HG03108 (cell line): ENCODE data around the gene ANKRD39.
"Not testable (repeated sequence)": the region's sequence is repeated elsewhere in the genome, so short reads cannot be mapped to it uniquely, and the experiment has no call there.

Experiments
- ATAC-seq: cut with Tn5 transposase; IDR thresholded peaks from one replicate; pipeline ENCODE4 v1.9.1; 2021; ENCODE audit warnings: moderate library complexity; ENCODE audit not compliant: unreplicated experiment

Gene ANKRD39

DNA sequence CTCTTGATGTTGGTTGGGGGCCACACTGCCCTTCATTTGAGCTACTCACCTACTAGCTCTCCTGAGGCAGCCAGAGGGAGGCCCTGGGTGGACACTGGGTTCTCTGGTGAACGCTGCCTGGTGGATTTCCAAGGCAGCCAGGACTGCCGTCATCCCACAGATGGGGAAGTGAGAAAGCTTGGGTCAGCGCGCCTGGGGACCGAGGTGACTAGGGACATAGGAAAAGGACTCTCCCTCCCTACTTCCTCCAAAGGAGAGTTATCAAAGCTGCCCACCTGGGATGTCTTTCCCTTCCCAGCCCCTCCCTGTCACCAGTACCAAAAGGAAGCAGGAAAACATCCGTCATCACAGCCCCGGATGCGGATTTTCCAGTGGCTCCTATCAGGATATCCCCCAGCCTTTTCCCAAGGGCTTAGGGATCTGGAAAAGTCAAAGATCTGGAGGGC, 15.9 kb upstream of the ANKRD39 start:
- ATAC-seq: no peak

DNA sequence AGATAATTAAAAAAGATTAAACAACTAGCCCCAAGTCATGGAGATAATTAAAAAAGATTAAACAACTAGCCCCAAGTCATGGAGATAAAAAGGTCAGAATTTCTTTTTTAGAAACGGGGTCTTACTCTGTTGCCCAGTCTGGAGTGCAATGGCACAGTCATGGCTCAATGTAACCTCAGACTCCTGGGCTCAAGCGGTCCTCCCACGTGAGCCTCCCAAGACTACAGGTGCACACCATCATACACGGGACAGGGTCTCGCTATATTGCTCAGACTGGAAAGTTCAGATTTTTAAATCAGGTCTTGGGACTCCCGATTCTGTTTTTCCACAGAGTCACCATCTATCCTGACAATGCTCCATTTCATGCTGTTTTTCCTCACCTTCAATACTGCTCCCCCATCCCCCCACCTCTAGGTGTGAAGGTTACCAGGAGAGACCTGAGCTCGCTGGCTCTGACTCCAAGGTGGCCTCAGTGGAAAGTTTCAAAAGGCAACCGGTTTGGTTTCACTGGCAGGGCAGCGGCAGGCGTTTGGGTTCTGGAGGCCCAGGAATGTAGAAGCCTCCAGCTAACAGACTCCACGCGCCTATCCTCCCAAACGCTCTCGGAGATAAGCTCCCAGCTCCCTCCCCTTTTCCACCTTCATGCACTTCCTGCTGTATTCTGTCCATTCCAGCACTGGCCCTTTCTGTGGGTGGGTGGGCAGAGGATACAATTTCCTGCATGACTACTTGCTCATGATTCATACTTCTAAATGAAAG, 15.0 kb upstream of the ANKRD39 start:
- no peak for ATAC-seq

DNA sequence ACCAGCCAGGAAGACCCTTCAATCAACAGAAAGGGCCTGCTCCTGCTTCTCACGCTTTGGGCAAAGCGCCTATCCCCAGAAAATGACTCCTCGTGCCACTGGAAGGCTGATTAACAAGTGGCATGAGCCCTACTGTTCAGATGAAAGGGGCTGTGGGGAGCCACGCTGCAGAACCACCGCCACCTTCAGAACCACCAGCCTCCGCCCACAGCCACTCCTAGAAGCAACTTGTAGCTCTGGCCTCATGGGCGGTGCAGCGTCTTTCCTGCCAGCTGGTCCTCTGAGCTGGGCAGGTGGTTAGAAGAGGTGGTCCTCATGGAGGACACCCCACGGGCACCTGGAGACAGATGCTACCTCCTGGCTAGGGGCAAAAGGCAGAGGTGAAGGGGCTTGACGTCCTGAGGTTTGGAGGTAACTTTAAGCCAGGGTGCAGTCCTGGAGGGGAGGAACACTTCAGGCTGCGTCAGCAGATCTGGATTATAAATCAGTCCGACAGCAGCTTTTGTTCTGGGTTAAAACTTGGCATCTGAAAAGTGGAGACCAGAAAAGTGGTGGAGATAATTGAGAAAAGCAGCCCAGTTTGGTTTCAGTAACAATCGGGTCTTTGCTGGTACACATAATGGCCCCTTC, 12.9 kb upstream of the ANKRD39 start:
- no peak for ATAC-seq

DNA sequence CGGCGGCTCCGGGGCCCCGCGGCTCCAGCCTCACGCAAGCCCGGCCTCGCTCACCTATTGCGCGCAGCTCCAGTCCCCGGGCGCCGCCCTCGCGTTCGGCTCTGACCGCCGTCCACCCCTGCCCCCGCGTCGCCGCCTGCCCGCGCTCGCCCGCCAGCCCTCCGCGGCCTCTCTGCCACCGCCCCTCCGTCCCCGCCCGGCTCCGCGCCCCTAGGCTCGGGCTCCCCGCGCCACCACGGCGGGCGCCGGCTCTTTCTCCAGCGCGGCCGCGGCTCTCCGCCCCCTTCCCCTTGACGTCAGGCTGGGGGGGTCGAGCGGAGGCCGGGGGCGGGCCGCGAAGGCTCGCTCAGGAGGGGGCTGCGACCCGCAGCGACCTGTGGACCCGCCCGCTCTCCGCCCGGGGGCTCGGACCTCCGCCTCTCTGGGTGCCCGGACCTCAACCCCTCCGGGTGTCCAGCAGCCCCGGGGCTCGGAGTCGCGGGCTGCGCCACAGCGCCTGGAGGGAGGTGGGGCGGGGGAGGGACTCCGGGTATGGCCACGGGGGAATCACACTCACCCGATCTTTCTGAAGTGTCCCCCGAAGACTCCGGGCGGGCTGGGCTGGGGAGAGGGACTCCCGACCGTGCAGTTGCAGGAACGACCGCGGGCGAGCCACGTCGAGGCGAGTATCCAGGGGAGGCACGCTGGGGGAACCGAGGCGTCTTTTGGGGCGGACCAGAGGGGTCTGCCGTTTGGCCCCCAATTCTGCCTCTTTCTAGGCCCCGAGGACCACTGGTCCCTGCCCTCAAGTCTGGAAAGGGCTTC, 12.2 kb upstream of the ANKRD39 start, which contains the start of gene SEMA4C:
SEMA4C (minus strand) TSS at position 259 of the 804 bp plus-strand sequence. CDS start 2,194 bp downstream, outside the sequence.
- no peak for ATAC-seq

DNA sequence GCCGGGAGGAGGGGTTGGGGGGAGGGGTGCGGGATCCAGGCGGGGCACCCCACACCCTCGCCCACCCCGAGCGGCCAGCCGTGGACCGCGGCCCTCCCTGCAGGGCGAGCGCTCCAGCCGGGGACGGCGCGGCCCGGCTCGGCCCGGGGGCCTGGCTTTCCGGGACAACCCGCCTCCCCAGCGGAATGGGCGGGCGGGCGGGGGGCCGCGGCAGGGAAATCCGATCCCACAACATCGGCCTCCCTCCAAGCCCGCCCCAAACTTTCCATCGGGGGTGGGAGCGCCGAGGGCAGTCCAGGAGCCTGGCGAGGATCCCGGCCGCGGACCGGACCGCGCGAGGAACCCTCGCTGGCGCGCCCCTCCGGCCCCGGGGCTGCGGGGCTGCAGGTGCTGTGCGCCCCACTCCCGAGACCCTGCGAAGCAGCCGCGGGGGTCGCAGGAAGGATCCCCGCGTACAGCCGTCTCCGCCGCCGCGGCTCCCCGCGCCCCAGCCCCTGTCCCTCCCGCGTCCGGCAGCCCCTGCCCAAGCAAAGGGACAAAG, 11.5 kb upstream of the ANKRD39 start:
- no peak for ATAC-seq

DNA sequence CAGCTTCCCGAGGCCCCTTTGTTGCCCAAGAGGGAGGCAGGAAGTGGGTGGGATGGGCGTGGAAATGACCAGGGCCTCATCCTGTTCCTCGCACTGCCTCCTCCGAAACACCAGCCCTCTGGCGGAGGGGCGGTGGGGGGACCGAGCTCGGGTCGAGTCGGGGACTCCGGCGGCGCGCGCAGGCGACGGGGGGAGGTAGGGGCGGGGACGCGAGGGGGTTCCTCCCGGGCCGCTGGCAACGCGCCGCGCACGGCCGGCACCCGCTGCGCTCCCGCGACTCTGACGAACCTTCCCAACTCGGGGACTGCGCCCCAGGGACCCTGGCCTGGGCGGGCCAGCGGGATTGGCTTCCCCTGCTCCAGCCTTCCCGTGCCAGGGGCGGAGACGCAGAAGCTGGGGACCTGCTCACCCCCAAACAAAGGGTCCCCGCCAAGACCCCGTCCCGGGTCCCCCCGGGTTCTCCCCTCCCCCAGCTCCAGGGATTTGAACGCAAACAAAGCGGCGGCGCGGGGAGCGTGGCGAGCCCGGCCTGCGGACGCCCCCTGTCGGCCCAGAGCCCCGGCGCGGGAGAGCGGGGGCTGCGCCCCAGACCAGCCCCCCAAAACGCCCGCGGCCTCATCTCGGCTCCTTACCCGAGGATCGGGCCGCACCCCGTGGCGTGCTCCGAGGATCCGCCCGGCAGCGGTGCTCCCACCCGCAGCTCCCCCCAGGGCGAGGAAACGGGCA, 10.9 kb upstream of the ANKRD39 start:
- no peak for ATAC-seq

DNA sequence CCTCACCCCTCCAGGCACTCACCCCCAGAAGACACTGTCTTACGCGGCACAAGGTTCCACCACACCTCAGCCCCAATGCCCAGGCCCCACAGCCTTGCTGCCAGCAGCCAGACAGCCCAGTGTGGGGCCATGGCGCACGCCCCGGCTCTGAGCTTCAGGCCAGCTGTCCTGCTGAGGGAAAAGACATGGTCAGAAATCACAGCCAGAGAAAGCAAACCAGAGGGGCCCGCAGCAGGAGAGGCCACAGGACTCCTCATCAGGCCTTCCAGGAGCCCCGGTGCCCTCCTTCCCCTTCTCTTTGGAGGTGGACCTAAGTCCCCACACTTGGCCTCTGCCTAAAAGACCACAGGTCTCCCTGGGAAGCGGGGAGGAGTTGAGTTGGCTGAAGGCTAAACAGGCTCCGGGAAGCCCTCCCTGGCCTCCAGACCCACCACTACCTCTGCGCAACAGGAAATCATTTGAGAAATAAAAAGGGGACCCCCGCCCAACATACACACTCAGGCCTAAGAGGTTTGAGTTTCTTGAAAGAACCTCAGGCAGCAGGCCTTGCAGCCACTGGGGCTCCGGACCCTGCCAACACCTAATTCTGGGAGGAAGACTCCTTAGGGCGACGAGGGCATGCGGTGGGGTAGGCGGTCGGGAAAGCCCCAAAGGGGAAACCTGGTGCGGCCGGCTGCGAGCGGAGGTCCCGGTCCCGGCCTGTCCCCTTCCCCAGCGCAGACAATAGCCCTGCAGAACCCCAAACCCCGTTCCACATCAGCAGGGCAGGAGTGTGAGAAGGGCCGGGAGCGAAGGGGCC, 10.1 kb upstream of the ANKRD39 start:
- ATAC-seq: no peak

DNA sequence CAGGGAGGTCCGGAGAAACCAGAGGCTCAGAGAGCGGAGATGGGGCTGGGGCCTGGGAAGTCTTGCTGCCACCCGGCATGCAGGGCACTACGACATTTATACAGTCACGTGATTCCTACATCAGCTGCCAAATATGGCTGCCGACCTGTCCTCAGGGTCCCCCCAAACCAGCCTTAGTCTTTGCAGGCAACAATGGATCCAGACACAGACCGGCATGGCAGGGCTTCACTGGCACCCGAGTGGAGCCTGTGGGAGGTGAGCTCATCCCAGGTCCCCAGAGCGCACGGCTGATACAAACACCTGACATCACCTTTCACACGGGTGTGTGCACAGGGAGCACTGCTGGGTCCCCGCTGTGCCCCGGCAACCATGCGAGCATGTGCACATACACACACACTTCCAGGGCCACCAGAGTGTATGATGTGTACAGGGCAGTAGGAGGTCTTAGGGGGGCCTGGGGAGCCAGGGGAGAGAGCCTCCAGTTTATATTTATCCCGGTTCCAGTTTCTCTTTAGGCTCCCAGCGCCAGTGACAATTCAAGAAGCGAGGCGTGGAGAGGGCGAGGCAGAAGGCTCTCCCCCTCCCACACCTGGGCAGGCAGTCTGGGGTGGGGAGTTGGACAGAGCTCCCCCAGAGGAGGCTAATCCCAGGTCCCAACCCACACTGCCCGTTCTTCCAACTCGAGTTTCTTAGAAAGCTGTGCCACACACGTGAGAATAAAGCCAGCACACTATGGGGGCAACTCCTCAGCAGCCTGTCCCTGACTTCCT, 9.4 kb upstream of the ANKRD39 start:
- no peak for ATAC-seq

DNA sequence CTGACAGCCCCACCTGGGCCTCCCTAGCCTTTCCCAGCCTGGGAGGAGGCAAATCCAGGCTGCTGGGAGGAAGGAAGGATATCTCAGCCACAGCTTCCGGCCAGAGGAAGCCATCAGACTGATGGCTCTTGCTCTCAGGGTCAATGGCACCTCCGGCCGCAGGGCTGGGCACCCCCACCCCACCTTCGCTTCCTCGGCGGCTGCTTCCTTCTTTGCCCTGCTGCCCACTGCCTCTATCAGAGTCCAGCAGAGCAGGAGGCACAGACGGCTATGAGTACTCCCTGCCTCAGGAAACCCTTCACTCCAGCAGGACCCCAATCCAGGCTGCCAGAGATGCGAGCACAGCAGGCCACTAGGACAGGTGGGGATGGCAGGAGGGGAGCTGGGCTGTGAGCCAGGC, 8.8 kb upstream of the ANKRD39 start:
- ATAC-seq: no peak

DNA sequence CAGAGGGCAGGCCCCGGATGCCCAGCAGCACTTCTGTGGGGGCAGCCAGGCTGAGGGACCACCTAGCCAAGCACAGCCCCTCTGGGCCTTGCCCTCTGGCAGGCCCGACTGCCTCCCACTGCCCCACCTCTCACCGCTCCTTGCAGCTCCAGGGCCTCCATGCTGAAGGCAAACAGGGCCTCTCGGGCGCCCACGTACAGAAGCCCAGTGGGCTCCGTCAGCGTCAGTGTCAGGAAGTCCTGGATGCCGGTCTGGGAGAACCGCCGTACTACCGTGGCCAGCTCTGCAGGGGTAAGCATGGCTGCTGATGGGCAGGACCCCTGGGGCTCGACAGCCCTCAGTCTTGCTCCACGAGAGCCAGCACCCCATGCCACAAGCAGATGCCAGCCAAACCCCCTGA, 8.3 kb upstream of the ANKRD39 start:
- no peak for ATAC-seq

DNA sequence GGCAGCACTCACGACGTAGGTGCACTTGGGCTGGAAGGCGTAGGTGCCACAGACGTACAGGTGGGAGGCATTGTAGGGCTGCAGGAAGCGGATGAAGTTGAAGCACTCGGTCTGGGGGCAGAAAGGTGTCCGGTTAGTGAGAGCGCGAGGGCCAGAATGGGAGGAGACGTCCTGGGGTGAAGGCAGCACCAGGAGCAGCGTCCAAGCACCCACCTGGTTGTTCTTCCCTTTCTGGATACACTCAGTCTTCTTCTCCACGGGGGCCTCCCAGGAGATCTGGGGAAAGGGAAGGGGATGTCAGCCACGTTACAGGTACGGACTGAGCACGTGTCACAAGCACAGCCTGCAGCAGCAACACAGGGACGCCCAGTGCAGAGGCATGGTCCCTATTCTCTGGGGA, 7.8 kb upstream of the ANKRD39 start:
- no peak for ATAC-seq

DNA sequence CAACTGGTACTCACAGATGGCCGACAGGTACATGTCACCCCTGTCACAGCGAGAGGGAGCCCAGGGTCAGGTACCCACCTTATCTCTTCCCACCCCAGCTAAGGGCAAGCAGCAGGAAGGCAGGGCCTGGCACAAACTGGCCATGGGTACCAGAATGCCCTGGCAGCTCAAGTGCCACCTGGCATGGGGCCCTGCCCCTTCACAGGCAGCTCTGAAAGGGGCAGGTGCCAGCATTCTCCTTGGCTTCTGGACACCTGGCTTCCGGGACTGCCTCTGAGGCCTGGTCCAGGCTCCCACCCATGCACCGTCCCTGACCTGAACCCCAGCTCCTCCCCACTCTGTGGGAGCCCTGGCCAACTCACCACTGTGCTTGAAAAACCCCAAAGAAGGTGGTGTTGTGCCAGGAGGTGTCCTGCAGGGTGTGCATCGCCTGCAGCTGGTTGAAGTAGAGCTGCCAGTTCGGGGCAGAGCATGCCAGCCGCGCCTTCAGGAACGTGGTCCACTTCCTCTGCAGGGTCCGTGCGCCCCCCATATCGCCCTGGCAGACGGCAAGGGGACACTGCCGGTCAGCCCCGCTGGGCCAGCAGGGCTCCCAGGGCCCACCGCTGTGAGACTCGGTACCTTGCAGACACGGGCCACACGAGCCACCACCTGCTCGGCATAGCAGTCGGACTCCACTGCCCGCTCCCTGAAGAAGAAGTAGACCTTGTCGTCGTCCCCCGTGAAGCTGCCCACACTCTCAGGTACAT, 6.7 kb upstream of the ANKRD39 start:
- no peak for ATAC-seq

DNA sequence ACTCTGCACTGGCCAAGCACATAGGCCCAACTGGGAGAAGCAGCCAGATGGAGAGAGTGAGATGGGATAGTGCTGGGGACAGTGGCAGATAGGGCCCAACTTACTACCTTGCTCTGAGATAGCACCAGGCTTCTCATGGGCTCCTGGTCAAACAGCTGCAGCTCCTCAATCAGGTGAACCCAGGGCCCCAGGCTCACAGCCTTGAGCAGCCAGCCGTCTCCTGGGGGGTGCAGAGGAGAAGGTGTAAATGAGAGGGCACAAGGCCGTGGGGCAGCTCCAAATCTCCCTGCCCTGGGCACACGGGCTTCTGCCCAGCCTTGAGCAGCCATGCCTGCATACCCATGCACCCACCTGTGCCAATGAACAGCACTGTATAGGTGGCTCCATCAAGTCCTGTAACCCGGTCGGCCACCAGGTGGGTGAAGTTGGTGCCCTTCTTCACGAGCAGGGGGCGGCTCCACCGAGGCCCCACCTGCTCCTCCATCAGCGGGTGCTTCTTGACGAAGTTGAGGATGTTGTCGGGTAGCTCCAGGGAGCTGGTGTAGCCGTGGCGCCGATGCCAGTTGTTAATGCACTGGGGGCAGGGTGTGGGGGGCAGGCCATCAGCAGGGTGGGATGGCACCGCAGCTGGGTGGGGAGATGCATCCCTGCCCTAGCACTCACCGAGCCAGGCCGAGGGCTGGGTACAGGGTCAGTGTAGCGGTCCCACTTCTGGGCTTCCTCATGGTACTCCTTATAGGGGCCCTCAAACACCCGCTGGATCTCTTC, 5.9 kb upstream of the ANKRD39 start:
- ATAC-seq: no peak

DNA sequence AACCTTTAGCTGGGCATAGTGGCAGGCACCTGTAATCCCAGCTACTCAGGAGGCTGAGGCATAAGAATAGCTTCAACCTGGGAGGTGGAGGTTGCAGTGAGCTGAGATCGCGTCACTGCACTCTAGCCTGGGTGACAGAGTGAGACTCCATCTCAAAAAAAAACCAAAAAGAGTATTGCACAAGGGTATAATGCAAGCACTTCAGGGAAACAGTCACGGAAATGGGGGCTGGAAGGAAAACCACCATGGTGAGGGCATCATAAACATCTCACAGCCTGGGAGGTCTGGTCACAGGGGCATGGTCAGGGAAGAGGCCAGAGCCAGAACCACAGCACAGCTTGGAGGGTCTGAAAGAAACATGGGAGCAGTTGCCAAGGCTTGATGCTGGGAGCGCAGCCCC, 5.2 kb upstream of the ANKRD39 start:
- not testable (repeated sequence) for ATAC-seq

DNA sequence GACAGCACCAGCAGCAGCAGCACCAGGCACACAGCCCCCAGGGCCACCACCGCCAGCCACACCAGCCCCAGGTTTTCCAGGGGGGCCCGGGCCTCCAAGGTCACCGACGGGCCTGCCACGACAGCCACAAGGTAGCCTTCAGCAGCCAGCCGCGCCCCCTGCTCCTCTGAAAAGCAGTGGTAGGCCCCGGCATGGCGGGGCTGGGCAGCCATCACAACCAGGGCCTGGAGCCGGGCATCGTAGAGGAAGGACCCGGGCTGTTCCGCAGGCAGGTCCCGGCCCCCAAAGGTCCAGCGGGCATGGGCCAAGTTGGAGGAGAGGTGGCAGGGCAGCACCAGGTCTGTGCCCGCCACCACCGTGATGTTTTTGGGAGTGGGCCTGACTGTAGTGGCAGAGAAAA, 3.3 kb upstream of the ANKRD39 start:
- ATAC-seq: no peak

DNA sequence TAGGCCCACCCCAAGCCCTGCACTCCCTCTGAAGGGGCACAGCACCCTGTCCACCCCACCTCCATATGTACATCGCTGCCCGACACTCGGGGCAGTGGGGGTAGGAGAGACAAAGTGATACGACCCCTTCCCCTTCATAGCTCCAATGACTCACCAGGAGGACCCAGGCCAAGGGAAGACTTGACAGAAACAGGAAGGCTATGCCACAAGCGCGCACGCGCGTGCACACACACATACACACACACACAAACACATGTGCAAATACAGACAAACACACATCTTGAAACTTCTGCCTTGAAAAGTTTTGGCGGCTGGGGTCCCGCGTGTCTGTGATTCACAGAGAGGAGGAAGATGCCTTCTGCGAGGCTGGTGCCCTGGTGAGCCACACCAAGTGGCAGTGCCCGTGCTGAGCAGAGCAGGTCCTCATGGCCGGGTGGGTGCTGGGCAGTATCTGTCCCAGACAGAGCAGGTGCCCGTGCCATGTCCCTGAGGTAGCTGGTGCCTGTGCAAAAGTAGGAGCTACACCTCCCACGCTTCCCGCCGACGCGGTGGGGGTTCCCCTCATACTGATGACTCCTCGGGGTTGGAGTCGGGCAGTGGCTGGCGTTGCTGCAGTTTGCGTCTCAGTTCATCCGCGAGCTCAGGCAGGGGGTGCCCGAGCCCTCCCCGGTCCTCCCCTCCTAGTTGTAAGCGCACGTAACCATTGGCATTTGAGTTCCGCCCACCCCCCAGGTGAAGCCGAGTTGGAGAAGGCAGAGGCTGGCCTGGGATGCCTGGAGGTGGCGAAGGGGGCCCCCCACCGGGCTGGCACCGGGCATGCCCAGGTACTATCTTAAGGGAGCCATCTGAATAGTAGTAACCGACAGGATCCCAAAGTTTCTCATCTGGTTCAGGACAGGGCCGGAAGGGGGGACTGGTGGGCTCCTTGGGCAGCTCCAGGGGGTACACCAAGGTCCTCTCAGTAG, 2.5 kb upstream of the ANKRD39 start:
- ATAC-seq: no peak

DNA sequence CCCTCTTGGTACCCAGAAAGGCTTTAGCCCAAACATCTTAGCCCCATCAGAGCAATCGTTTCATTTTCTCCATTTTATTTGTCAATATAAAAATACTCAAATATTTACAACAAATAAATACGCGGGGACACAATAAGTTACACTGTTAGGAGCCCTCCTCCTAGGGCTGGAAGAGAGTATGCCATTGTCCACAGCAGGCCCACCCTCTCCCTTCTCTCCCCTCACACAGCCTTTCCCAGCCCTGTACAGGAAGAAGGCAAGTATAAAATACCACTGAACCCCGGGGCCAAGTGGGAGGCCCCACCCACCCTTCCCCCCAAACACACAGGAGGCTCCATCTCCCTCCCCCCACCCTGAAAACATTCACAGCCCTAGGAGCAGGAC, 1.9 kb upstream of the ANKRD39 start:
- no peak for ATAC-seq
